Endothelial cell (in vitro differentiated cells): ENCODE data around the gene SDSL. TPM values are rescaled to one million over a fixed set of nuclear protein-coding genes. Genes with fewer than 3 reads are reported as not detected.

Source experiments
- DNase-seq: peaks from one replicate; pipeline ENCODE4 v3.0.0; 2021; ENCODE audit warnings: low spot score
- H3K27ac Mint-ChIP-seq: one replicate; pipeline ENCODE4 v1.8.0; 2021; ENCODE audit warnings: mixed read lengths, inconsistent platforms; ENCODE audit not compliant: unreplicated experiment
- H3K27me3 Mint-ChIP-seq: one replicate; pipeline ENCODE4 v1.8.0; 2021; ENCODE audit warnings: mild to moderate bottlenecking, moderate library complexity, mixed read lengths, inconsistent platforms; ENCODE audit not compliant: unreplicated experiment
- H3K36me3 Mint-ChIP-seq: one replicate; pipeline ENCODE4 v1.8.0; 2021; ENCODE audit warnings: mild to moderate bottlenecking, low read depth, mixed read lengths, inconsistent platforms; ENCODE audit not compliant: unreplicated experiment
- H3K4me1 Mint-ChIP-seq: one replicate; pipeline ENCODE4 v1.8.0; 2021; ENCODE audit warnings: mild to moderate bottlenecking, mixed read lengths, inconsistent platforms; ENCODE audit not compliant: unreplicated experiment
- H3K4me3 Mint-ChIP-seq: one replicate; pipeline ENCODE4 v1.8.0; 2021; ENCODE audit warnings: mild to moderate bottlenecking, mixed read lengths, inconsistent platforms; ENCODE audit not compliant: unreplicated experiment
- H3K9me3 Mint-ChIP-seq: one replicate; pipeline ENCODE4 v1.8.0; 2021; ENCODE audit warnings: mixed read lengths, inconsistent platforms; ENCODE audit not compliant: unreplicated experiment
- total RNA-seq: library from RNA; stranded (reverse); fragmentation: NEBNext Ultra II Directional; extraction: Animal tissue kit (Norgen Biotek cat#: 25700); gene quantifications from one replicate; pipeline ENCODE4 v1.2.1, GENCODE V29; 2021; ENCODE audit not compliant: unreplicated experiment
- TF ChIP-seq, protein P1 (sequence below): fragments of 200-600 bp; sonication (generic); IDR thresholded peaks from one replicate; pipeline ENCODE4 v1.5.0; 2021; ENCODE audit warnings: antibody characterized with exemption; ENCODE audit not compliant: unreplicated experiment

Gene SDSL
- total RNA-seq, 1 donor from 2014 or later = 1.3 TPM

DNA sequence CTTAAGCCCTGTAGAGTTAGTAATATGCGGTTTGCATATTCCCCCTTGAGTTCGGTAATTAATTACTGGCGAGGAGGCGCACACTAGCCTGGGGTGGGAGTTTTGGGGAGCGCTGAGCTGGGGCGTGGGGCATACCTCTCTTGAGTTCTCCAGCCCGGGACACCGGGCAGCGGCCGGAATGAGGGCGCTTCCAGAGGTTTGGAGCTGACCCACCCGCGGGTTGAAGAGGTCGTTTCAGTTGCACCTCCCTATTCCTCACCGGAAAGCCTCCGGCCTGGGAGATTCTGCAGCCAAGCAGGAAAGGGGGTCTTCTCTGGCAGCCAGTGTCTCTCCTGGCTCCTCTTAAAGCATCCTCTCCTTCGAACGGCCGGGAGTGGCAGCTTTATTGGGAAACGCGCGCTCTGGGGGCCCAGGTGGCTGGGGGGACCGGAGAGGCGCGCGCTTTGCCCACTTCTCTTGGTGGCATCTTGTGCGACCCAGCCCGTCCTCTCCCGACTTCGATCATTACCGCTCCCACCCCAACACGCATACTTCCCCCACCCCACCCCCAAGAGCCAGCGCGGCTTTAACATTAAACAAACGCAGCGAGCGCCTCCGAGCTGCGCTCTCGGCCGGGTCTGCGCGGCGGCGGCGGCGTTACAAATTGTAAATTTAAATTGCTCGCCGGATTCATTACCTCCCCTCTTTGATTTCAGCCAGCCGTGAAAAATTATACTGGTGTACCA is 53.4 kb downstream of the SDSL start:
- DNase-seq = no peak
- H3K36me3 Mint-ChIP-seq = no peaks in the 10 kb centered on the region
- H3K4me1 Mint-ChIP-seq = peaks cover 17% of the 10 kb centered on the region
- peaks cover 61% of the 10 kb centered on the region for H3K27me3 Mint-ChIP-seq
- TF ChIP-seq, protein P1, sequence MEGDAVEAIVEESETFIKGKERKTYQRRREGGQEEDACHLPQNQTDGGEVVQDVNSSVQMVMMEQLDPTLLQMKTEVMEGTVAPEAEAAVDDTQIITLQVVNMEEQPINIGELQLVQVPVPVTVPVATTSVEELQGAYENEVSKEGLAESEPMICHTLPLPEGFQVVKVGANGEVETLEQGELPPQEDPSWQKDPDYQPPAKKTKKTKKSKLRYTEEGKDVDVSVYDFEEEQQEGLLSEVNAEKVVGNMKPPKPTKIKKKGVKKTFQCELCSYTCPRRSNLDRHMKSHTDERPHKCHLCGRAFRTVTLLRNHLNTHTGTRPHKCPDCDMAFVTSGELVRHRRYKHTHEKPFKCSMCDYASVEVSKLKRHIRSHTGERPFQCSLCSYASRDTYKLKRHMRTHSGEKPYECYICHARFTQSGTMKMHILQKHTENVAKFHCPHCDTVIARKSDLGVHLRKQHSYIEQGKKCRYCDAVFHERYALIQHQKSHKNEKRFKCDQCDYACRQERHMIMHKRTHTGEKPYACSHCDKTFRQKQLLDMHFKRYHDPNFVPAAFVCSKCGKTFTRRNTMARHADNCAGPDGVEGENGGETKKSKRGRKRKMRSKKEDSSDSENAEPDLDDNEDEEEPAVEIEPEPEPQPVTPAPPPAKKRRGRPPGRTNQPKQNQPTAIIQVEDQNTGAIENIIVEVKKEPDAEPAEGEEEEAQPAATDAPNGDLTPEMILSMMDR = no peak
- no peaks in the 10 kb centered on the region for H3K9me3 Mint-ChIP-seq
- H3K4me3 Mint-ChIP-seq = no peak overlapping the region
- no peak overlapping the region for H3K27ac Mint-ChIP-seq

- Mint-ChIP-seq H3K27me3 (peaks cover 68% of the 10 kb centered on the region), H3K4me3 (no peak overlapping the region), H3K4me1 (peaks cover 17% of the 10 kb centered on the region), H3K9me3 (no peaks in the 10 kb centered on the region), H3K27ac (no peak overlapping the region), H3K36me3 (no peaks in the 10 kb centered on the region)
- no peak for DNase-seq
- TF ChIP-seq, protein P1 = no peak
Measured at GRCh38 chr12:113476176-113476986, 54.2 kb downstream of the SDSL start.

DNA sequence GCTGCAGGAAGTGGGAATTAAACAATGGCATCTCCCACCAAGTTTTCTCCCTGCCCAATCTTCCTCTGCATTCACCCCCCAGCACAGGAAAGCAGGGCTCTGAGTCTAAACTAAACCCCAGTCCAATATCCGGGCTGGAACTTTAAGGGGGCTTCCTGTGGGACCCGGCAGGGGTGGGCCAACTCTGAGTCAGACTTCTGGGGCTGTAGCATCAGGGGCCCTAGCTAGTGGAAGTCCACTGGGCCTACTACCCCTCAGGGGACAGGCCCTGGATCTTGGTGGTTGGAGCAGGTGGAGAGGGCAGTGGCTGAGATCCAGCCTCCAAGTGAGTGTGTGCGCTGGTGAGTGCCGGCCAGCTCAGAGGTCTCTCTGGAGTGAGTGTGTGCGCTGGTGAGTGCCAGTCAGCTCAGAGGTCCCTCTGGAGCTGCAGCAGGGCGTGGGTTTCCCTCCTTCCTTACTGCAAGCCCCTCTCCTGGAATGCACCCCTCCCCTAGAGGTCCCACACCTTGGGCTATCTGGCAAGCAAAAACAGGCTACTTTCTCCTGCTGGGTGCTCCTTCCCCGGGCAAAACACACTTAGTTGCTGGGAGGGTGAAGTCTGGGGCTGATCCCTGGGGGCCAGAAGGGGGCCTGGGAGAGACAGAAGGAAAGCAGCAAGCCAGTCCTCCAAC is 55.1 kb downstream of the SDSL start:
- H3K4me1 Mint-ChIP-seq = peaks cover 17% of the 10 kb centered on the region
- no peak for DNase-seq
- peaks cover 63% of the 10 kb centered on the region for H3K27me3 Mint-ChIP-seq
- H3K4me3 Mint-ChIP-seq = no peak overlapping the region
- H3K27ac Mint-ChIP-seq = no peak overlapping the region
- no peaks in the 10 kb centered on the region for H3K9me3 Mint-ChIP-seq
- TF ChIP-seq, protein P1 = no peak
- no peaks in the 10 kb centered on the region for H3K36me3 Mint-ChIP-seq

DNA sequence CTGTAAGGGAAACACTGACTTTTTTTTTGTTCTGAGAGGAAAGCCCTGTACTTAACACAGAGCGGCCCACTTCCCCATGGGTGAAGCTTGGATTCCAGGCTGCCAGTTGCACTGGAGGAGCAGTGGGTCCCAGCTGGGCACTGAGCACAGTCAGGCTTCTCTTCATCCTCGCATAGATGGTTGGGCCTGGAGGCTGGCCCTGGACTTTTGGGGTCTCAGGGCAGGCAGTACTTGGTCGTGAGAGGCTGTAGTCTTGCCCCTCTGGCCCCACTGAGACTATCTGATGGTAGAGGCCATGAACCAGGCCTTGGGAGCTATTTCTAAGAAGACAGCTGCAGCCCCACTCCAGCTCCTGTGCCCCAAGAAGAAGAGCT is 55.6 kb downstream of the SDSL start:
- TF ChIP-seq, protein P1 = no peak
- Mint-ChIP-seq H3K4me3 (no peak overlapping the region), H3K9me3 (no peaks in the 10 kb centered on the region), H3K36me3 (no peaks in the 10 kb centered on the region), H3K27ac (no peak overlapping the region), H3K4me1 (peaks cover 17% of the 10 kb centered on the region), H3K27me3 (peaks cover 58% of the 10 kb centered on the region)
- no peak for DNase-seq
